Cerebellar nuclear complex (tissue), 1 donor: ENCODE results near the gene CADPS2.
A peak's percentile ranks its signal among the peaks of the same experiment; 100 is the strongest.

ENCODE experiments used
- DNase-seq, 2 experiments: peaks; one replicate each; lab custom pipeline; 2025; lab: John Stamatoyannopoulos, UW

The CADPS2 gene

GRCh38 chr7:122602800-122603199 lies 283.5 kb downstream of the CADPS2 start:
- DNase-seq: no peak

GRCh38 chr7:122600630-122601029 lies 285.6 kb downstream of the CADPS2 start:
- no peak for DNase-seq

- no peak for DNase-seq
These were observed 286.2 kb downstream of the CADPS2 start for GRCh38 chr7:122600042-122600441.

GRCh38 chr7:122597277-122597676 lies 289.0 kb downstream of the CADPS2 start:
- no peak for DNase-seq

- DNase-seq: no peak
These were observed 290.4 kb downstream of the CADPS2 start for GRCh38 chr7:122595885-122596284.

- no peak for DNase-seq
These were observed 297.6 kb downstream of the CADPS2 start for GRCh38 chr7:122588621-122589020.

- DNase-seq: no peak
These were observed 301.5 kb downstream of the CADPS2 start for GRCh38 chr7:122584676-122585251.

GRCh38 chr7:122578350-122578749 lies 307.9 kb downstream of the CADPS2 start:
- DNase-seq: no peak

GRCh38 chr7:122577449-122578003 lies 308.7 kb downstream of the CADPS2 start:
- DNase-seq: no peak

GRCh38 chr7:122572706-122573105 lies 313.6 kb downstream of the CADPS2 start:
- DNase-seq: peak; percentile 91 to 93

GRCh38 chr7:122561326-122561725 lies 324.9 kb downstream of the CADPS2 start:
- DNase-seq: no peak

GRCh38 chr7:122556873-122557542 lies 329.3 kb downstream of the CADPS2 start:
- DNase-seq: no peak

GRCh38 chr7:122556219-122556618 lies 330.0 kb downstream of the CADPS2 start:
- no peak for DNase-seq

GRCh38 chr7:122553761-122554160 lies 332.5 kb downstream of the CADPS2 start:
- no peak for DNase-seq

GRCh38 chr7:122552769-122553168 lies 333.5 kb downstream of the CADPS2 start:
- no peak for DNase-seq

- no peak for DNase-seq
These were observed 335.7 kb downstream of the CADPS2 start for GRCh38 chr7:122550545-122550944.

- DNase-seq: no peak
These were observed 336.7 kb downstream of the CADPS2 start for GRCh38 chr7:122549578-122549977.

GRCh38 chr7:122546496-122546895 lies 339.8 kb downstream of the CADPS2 start:
- DNase-seq: no peak

GRCh38 chr7:122544463-122544862 lies 341.8 kb downstream of the CADPS2 start:
- DNase-seq: no peak

GRCh38 chr7:122543891-122544290 lies 342.4 kb downstream of the CADPS2 start:
- DNase-seq: no peak

- DNase-seq: no peak
These were observed 343.1 kb downstream of the CADPS2 start for GRCh38 chr7:122543166-122543565.

GRCh38 chr7:122535086-122535485 lies 351.2 kb downstream of the CADPS2 start:
- no peak for DNase-seq

- DNase-seq: no peak
These were observed 353.6 kb downstream of the CADPS2 start for GRCh38 chr7:122532406-122533269.
